ENCODE data around the gene RNF10. TPM values are rescaled to one million over a fixed set of nuclear protein-coding genes. Genes with fewer than 3 reads are reported as not detected.

The RNF10 gene
- total and polyA plus RNA-seq, 2 experiments from 2014 or later: 83.9 to 128 TPM

- H3K9me3 ChIP-seq (ENCODE audit: low read depth): no peaks in the 10 kb centered on the region
- H3K4me1 ChIP-seq (ENCODE audit: insufficient read depth): no peaks in the 10 kb centered on the region
- 95% methylated on average over 4 of the region's 4 CpGs for WGBS (ENCODE audit: low lambda C conversion rate, missing lambda C conversion rate)
- H3K4me2 ChIP-seq: no peak overlapping the region
- H3K9me2 ChIP-seq (replicated peaks; ENCODE audit: insufficient read depth): no peaks in the 10 kb centered on the region
- H3K36me3 ChIP-seq (replicated peaks; ENCODE audit: insufficient read depth, low read depth): no peaks in the 10 kb centered on the region
- H3K79me2 ChIP-seq: peaks cover 10% of the 10 kb centered on the region
- no peak overlapping the region for H3K4me3 ChIP-seq
- no peak overlapping the region for H2AFZ ChIP-seq
- H3K27me3 ChIP-seq: no peaks in the 10 kb centered on the region
- DNase-seq (ENCODE audit: low spot score): no peak
- TF ChIP-seq EZH2phosphoT487 (IDR thresholded peaks at IDR 0.05; ENCODE audit: low read depth, severe bottlenecking, unreplicated experiment) (no peak), EZH2 (IDR thresholded peaks at IDR 0.05; ENCODE audit: borderline replicate concordance) (no peak)
- TF ChIP-seq, protein P1, sequence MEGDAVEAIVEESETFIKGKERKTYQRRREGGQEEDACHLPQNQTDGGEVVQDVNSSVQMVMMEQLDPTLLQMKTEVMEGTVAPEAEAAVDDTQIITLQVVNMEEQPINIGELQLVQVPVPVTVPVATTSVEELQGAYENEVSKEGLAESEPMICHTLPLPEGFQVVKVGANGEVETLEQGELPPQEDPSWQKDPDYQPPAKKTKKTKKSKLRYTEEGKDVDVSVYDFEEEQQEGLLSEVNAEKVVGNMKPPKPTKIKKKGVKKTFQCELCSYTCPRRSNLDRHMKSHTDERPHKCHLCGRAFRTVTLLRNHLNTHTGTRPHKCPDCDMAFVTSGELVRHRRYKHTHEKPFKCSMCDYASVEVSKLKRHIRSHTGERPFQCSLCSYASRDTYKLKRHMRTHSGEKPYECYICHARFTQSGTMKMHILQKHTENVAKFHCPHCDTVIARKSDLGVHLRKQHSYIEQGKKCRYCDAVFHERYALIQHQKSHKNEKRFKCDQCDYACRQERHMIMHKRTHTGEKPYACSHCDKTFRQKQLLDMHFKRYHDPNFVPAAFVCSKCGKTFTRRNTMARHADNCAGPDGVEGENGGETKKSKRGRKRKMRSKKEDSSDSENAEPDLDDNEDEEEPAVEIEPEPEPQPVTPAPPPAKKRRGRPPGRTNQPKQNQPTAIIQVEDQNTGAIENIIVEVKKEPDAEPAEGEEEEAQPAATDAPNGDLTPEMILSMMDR (IDR thresholded peaks at IDR 0.05; ENCODE audit: poor library complexity): no peak
- no peak overlapping the region for H3K27ac ChIP-seq
- no peaks in the 10 kb centered on the region for H4K20me1 ChIP-seq (ENCODE audit: insufficient read depth, poor library complexity, severe bottlenecking)
Measured at GRCh38 chr12:120489018-120489417, 45.1 kb upstream of the RNF10 start.

DNA sequence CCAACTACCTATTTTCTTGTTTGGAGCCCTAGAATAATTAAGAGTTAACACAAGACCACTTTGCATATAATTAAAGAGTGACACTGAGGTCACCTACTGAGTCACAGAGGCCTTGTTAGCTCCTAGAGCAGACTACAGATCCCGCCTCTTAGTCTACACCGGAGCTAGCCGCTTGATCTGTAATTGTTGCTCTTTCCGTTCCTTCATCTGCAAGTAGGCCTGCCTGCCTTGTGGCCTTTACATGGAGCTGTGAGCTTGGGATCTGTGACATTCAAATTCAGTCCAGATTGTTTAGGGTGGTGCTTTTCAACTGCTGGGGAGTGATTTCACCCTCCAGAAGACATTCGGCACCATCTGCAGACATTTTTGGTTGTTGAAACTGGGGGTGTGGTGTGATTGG, 43.8 kb upstream of the RNF10 start:
- Histone ChIP-seq H3K36me3 (replicated peaks; ENCODE audit: insufficient read depth, low read depth) (no peaks in the 10 kb centered on the region), H3K27me3 (no peaks in the 10 kb centered on the region), H3K27ac (no peak overlapping the region), H3K9me2 (replicated peaks; ENCODE audit: insufficient read depth) (no peaks in the 10 kb centered on the region), H3K4me1 (ENCODE audit: insufficient read depth) (peaks cover 7% of the 10 kb centered on the region), H2AFZ (no peak overlapping the region), H3K9me3 (ENCODE audit: low read depth) (no peaks in the 10 kb centered on the region), H3K79me2 (peaks cover 23% of the 10 kb centered on the region), H3K4me2 (no peak overlapping the region), H4K20me1 (ENCODE audit: insufficient read depth, poor library complexity, severe bottlenecking) (no peaks in the 10 kb centered on the region), H3K4me3 (no peak overlapping the region)
- WGBS (ENCODE audit: low lambda C conversion rate, missing lambda C conversion rate): 95% methylated on average over 5 of the region's 5 CpGs
- TF ChIP-seq, protein P1 (IDR thresholded peaks at IDR 0.05; ENCODE audit: poor library complexity): no peak
- TF ChIP-seq EZH2phosphoT487 (IDR thresholded peaks at IDR 0.05; ENCODE audit: low read depth, severe bottlenecking, unreplicated experiment): no peak
- TF ChIP-seq EZH2 (IDR thresholded peaks at IDR 0.05; ENCODE audit: borderline replicate concordance): no peak
- DNase-seq (ENCODE audit: low spot score): no peak

- Histone ChIP-seq H3K27ac (no peak overlapping the region), H3K9me2 (replicated peaks; ENCODE audit: insufficient read depth) (no peaks in the 10 kb centered on the region), H2AFZ (no peak overlapping the region), H3K9me3 (ENCODE audit: low read depth) (no peaks in the 10 kb centered on the region), H3K36me3 (replicated peaks; ENCODE audit: insufficient read depth, low read depth) (no peaks in the 10 kb centered on the region), H3K4me2 (no peak overlapping the region), H4K20me1 (ENCODE audit: insufficient read depth, poor library complexity, severe bottlenecking) (no peaks in the 10 kb centered on the region), H3K79me2 (peaks cover 24% of the 10 kb centered on the region), H3K4me3 (no peak overlapping the region), H3K4me1 (ENCODE audit: insufficient read depth) (peaks cover 7% of the 10 kb centered on the region), H3K27me3 (no peaks in the 10 kb centered on the region)
- TF ChIP-seq EZH2 (IDR thresholded peaks at IDR 0.05; ENCODE audit: borderline replicate concordance) (no peak), EZH2phosphoT487 (IDR thresholded peaks at IDR 0.05; ENCODE audit: low read depth, severe bottlenecking, unreplicated experiment) (no peak)
- TF ChIP-seq, protein P1 (IDR thresholded peaks at IDR 0.05; ENCODE audit: poor library complexity): no peak
- WGBS (ENCODE audit: low lambda C conversion rate, missing lambda C conversion rate): 97% methylated on average over 2 of the region's 2 CpGs
- no peak for DNase-seq (ENCODE audit: low spot score)
Measured at GRCh38 chr12:120490833-120491512, 43.2 kb upstream of the RNF10 start.

All from hepatocyte (in vitro differentiated cells).